ENCODE results near the gene ENGASE.

The ENGASE gene

GRCh38 chr17:79095345-79096055, 20.9 kb downstream of the ENGASE start:
- DNase-seq: no peak

DNA sequence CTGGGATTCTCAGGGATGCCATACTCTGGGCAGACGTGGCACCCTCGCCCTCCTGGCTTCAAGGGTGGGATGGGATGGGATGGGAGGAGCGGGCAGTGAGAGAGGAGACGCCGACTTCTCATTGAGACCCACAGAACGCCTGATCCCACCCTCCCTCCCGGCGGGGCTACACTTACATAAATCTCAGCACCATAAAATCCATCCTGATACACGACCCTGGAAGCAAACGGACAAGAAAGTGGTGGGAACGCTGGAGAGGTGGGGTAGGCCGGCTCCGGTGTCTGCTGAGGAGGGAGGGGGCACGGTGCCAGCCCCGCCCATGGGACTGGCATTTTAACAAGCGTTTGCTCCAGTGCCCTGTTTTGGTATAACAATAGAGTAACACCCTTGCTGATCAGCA, 21.9 kb downstream of the ENGASE start:
- DNase-seq: no peak

DNA sequence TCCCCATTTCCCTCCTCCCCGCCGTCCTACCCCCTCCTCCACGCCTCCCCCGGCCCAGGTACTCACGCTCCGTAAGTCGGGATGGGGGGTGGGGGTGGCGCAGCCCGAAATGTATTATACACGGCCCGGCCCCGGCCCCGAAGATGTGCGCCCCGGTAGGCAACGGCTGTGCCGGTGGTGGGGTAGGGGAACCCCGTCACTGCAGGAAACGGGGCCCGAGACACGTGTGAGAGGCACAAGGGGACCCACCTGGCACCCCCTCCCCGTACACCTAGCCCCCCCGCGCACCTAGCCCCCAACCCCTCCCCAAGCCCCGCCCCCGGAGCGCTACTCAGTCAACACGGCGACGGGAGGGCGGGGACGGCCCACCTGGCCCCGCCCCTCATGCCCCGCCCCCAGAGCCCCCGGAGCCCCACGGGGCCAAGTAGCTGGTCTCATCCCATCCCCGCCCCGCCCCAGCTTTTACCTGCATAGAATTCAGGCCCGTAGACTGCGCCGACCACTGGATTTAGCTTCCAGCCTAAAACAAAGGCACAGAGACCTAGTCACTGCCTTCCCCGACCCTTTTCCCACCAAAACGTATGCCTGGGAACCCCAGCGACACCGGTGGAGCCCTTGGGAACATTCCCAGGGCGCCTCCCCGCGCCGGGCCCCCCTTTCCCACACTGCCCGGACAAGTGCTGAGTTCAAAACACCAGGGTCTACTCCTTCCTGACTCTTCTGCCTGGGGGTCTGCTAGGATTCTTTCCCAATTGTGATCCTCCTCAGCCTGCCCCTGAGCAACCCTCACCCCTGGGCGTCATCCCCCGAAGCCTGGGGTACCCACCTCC, 22.8 kb downstream of the ENGASE start:
- DNase-seq: no peak

GRCh38 chr17:79098282-79098867, 23.8 kb downstream of the ENGASE start:
- no peak for DNase-seq

- no peak for DNase-seq
Observed at GRCh38 chr17:79100405-79100804, 25.8 kb downstream of the ENGASE start.

DNA sequence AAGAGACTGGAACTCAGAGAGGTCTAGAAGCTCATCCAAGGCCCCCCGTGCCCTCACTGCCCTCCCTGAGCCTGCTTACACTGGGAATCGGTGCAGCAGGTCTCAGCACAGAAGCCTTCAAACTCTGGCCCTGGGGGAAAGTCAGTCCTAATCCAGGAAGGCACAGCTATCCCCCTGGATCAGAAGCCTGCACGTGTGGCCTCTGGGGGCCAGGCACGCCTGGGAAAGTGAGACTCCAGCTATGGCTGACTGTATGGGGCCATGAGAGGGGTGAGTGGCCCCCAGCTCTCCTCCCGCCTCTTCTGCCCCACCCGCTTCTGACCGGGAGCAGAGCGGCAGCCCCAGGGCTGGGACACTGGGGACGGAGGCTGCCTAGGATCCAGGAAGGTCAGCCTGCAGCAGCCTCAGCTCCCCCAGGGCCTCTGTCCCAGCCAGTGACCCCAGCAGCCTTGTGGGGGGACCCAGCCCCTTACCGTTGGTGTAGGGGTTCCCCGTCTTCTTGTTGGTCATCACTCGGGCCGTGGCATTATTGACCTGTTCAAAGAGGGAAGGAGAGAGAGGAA, 26.6 kb downstream of the ENGASE start:
- no peak for DNase-seq

DNA sequence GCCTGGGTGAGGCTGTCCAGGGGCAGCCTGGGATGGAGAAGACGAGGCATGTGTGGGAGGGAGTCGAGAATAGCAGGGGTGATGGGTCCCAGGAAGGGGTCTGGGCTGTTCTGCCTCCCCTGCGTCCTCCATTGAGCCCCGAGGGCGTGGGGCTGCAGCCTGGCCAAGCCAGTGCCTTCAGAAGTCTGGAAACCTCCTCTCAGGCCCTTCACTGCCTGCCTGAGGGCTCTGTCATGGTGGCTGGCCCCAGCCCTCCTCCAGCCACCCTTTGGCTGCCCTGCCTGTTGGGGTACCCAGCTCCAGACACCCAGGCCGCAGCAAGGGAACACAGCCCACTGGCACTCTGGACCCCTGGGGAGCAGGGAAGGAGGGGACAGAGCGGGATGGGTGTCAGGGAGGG, 27.6 kb downstream of the ENGASE start:
- no peak for DNase-seq

DNA sequence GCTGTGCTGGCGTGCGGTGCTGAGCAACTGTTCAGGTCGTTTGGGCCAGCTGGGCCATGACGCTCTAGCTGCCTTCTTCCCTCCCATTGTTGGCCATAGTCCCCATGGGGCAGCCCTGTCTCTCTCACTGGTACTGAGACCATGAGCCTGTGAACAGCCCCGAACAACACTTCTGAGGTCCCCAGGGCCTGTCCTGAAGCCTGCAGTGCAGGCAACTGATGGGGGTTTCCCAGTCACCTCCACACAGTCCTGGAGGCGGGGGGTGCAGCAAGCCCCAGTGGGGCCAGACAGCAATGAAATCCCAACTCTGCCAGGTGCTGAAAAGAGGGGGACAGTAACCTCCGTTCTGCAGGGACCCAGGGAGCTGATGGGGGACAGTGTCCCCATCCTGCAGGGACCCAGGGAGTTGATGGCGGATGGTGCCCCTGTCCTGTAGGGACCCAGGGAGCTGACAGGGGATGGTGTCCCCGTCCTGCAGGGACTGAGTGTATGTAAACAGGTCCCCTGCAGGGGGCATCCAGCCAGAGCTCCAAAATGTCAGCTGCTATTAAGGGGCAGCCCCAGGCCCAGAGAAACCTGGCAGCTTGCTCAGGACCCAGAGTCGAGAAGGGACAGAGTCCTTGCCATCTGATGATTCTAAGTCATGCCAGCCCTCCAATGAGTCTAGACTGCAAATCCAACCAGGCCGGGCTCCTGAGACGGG, 30.4 kb downstream of the ENGASE start:
- no peak for DNase-seq

- no peak for DNase-seq
Observed at GRCh38 chr17:79105937-79106336, 31.3 kb downstream of the ENGASE start.

DNA sequence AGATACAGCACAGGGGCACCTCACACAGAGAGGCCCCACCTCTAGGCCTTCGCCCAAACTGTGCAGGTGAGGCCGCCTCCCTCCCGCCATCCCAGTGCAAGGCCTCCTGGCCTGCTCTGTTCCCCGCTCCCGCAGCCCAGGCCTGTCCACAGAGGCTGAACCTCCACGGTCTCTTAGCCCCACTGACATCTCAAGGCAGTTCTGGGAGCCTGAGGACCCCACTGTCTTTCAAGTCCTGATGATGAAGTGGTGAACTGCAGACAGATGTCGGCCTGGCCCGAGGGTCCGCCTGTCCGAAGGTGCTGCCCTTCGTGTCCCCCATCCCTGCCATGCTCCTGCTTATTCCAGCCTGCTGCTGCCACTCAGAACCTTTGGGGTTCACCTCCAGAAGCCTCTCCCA, 32.3 kb downstream of the ENGASE start:
- DNase-seq: no peak

- DNase-seq: no peak
Observed at GRCh38 chr17:79107499-79108231, 33.0 kb downstream of the ENGASE start.

- DNase-seq: no peak
Observed at GRCh38 chr17:79108232-79108850, 33.7 kb downstream of the ENGASE start.

DNA sequence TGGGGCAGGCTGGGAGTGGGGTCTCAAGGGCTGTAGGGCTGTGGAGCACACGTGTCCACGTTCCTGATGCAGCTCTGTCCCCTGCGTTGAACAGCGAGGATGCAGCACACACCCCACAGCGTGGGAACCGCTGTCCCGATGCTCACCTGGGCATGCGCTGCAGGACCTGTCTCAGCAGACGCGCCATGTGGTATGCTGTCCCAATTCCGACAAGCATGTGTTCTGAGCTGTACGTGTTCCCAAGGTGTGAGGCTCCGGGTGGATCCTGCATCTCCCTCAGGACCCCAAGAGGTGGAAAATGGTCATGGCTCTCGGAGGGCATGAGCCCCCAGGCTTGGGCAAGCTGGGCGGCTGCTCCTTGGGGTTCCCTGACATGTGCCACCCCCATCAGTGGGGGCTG, 34.2 kb downstream of the ENGASE start:
- no peak for DNase-seq

DNA sequence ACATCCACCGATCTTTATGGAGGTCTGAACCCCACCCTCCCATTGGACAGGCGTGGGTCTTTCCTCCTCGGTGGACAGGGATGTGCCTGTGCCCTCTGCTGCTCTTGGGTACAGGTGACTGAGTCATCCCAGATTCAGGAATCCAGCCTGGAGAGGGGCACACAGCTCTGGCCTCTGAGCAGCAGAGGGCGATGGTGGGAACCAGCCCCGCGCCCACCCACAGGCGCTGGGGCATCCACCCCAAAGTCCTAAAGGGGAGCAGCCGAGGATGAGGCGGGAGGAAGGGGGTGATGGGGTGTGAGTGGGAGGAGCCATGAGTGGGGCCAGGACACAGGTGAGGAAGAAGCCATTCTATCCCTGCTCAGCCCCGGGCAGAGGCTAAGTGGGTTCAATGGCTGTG, 35.0 kb downstream of the ENGASE start:
- no peak for DNase-seq

GRCh38 chr17:79111097-79111496, 36.5 kb downstream of the ENGASE start:
- DNase-seq: no peak

GRCh38 chr17:79112471-79112870, 37.8 kb downstream of the ENGASE start:
- DNase-seq: no peak

- DNase-seq: no peak
Observed at GRCh38 chr17:79113699-79114457, 39.3 kb downstream of the ENGASE start.

GRCh38 chr17:79114458-79115301, 40.1 kb downstream of the ENGASE start:
- DNase-seq: peak; percentile 84

GRCh38 chr17:79115487-79115886, 40.9 kb downstream of the ENGASE start:
- DNase-seq: no peak
